A673 (cell line): Measurements from ENCODE around the gene STH.

Source experiments
- EZH2 ChIP-seq: fragments of 200-600 bp; sonication (generic); IDR thresholded peaks from 2 replicates; pipeline ENCODE4 v1.6.1; 2017; ENCODE audit warnings: borderline replicate concordance, low read depth, mild to moderate bottlenecking, mixed read lengths, antibody characterized with exemption, low read length; ENCODE audit not compliant: poor library complexity, severe bottlenecking
- TF ChIP-seq, protein P1 (sequence below): fragments of 300-800, 200-600 bp; sonication (generic); conservative IDR thresholded peaks from 2 replicates; pipeline ENCODE4 v1.5.1; 2017; ENCODE audit warnings: low read depth, mild to moderate bottlenecking, antibody characterized with exemption, low read length, moderate library complexity, mixed read lengths

DNA sequence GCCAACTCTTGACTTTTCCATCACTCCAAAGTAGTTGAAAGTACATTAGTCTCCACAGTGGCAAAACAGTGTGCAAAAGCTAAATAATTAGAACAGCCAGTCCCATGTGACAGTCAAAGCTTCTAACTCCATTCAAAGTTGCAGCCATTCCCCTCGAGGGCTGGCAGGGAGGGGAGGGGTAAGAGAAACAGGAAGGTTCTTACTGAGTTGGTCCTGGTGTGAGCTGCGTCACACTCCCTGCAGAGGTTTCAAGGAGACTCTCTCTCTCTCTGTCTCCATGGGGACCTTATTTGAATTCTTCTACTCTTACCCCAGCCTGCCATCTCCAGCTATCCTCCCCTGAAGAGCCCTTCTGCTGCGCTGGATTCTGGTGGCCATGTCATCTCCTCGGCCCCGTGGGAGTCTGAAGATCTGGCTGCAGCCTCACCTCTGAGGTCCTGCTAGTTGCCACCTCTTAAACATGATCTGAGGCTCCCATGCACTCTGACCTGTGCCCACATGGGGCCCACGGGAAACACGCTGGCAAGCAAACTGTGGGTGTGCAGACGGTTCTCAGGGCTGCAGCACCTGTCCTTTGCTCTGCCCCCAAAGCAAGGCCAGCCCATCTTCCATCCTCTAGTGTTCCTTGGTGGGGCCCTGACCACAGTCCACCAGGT is 23.3 kb upstream of the STH start:
- TF ChIP-seq, protein P1, sequence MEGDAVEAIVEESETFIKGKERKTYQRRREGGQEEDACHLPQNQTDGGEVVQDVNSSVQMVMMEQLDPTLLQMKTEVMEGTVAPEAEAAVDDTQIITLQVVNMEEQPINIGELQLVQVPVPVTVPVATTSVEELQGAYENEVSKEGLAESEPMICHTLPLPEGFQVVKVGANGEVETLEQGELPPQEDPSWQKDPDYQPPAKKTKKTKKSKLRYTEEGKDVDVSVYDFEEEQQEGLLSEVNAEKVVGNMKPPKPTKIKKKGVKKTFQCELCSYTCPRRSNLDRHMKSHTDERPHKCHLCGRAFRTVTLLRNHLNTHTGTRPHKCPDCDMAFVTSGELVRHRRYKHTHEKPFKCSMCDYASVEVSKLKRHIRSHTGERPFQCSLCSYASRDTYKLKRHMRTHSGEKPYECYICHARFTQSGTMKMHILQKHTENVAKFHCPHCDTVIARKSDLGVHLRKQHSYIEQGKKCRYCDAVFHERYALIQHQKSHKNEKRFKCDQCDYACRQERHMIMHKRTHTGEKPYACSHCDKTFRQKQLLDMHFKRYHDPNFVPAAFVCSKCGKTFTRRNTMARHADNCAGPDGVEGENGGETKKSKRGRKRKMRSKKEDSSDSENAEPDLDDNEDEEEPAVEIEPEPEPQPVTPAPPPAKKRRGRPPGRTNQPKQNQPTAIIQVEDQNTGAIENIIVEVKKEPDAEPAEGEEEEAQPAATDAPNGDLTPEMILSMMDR: no peak
- no peak for TF ChIP-seq EZH2
